Stimulated activated CD4-positive, alpha-beta T cell treated with anti-CD3 and anti-CD28 coated beads, TNF-alpha, amount 100 ng/mL, for 4 hours (primary cell): ENCODE data around the gene MTUS2.
A peak's percentile ranks its signal among the peaks of the same experiment; 100 is the strongest.

Experiments
- DNase-seq, 3 experiments: peaks; one replicate each; pipeline ENCODE4 v3.0.0-alpha.2; 2020; ENCODE audit warnings: low read depth in 3 of 3

MTUS2 gene

GRCh38 chr13:29451976-29452375, 631.8 kb downstream of the MTUS2 start:
- no peak for DNase-seq

GRCh38 chr13:29452773-29453616, 632.9 kb downstream of the MTUS2 start:
- DNase-seq, result no peak

- DNase-seq, result no peak
Observed at GRCh38 chr13:29453617-29454011, 633.5 kb downstream of the MTUS2 start.

- DNase-seq, result no peak
Observed at GRCh38 chr13:29454931-29455481, 634.9 kb downstream of the MTUS2 start.

GRCh38 chr13:29456419-29456818, 636.3 kb downstream of the MTUS2 start:
- no peak for DNase-seq

GRCh38 chr13:29457299-29457698, 637.2 kb downstream of the MTUS2 start:
- no peak for DNase-seq

GRCh38 chr13:29458419-29458818, 638.3 kb downstream of the MTUS2 start:
- DNase-seq, result no peak

- no peak for DNase-seq
Observed at GRCh38 chr13:29459813-29460355, 639.7 kb downstream of the MTUS2 start.

- DNase-seq, result no peak
Observed at GRCh38 chr13:29464105-29464679, 644.1 kb downstream of the MTUS2 start.

GRCh38 chr13:29465741-29466293, 645.7 kb downstream of the MTUS2 start:
- no peak for DNase-seq

GRCh38 chr13:29471551-29471950, 651.4 kb downstream of the MTUS2 start:
- DNase-seq, result no peak

GRCh38 chr13:29472332-29472961, 652.3 kb downstream of the MTUS2 start:
- peak; percentile 2 to 11 (median 7) for DNase-seq

- no peak for DNase-seq
Observed at GRCh38 chr13:29473166-29473565, 653.0 kb downstream of the MTUS2 start.

- no peak for DNase-seq
Observed at GRCh38 chr13:29474991-29475390, 654.9 kb downstream of the MTUS2 start.

- no peak for DNase-seq
Observed at GRCh38 chr13:29476046-29476445, 655.9 kb downstream of the MTUS2 start.

- DNase-seq, result no peak
Observed at GRCh38 chr13:29479716-29480492, 659.8 kb downstream of the MTUS2 start.

- DNase-seq, result no peak
Observed at GRCh38 chr13:29480893-29481525, 660.9 kb downstream of the MTUS2 start.

- no peak for DNase-seq
Observed at GRCh38 chr13:29481603-29482002, 661.5 kb downstream of the MTUS2 start.

- DNase-seq, result no peak
Observed at GRCh38 chr13:29482504-29482903, 662.4 kb downstream of the MTUS2 start.

GRCh38 chr13:29483211-29483610, 663.1 kb downstream of the MTUS2 start:
- DNase-seq, result no peak

- DNase-seq, result no peak
Observed at GRCh38 chr13:29483623-29484022, 663.5 kb downstream of the MTUS2 start.
